SK-N-SH (cell line): Measurements from ENCODE around the gene OR52E4. TPM values are rescaled to one million over a fixed set of nuclear protein-coding genes. Genes with fewer than 3 reads are reported as not detected.

Experiments
- CTCF ChIA-PET: fragments of 300-600, 350-600 bp; formaldehyde crosslinking; extraction: SDS; loops from one replicate; lab custom pipeline; 2021; lab: Yijun Ruan, JAX
- POLR2A ChIA-PET: fragments of 350-600 bp; sonication (Branson Sonifier 250); formaldehyde crosslinking; extraction: SDS; loops from one replicate; lab custom pipeline; 2020; ENCODE audit warnings: antibody characterized with exemption, inconsistent platforms; lab: Yijun Ruan, JAX
- DNase-seq: peaks from one replicate; pipeline ENCODE4 v3.0.0; 2012
- H2AFZ ChIP-seq: fragments of 200-600 bp; sonication (generic); 2 replicates; pipeline ENCODE4 v1.8.1; 2016; ENCODE audit warnings: antibody characterized with exemption, mild to moderate bottlenecking, low read depth
- H3F3A ChIP-seq: fragments of 200-600 bp; sonication (generic); replicated peaks from 2 replicates; pipeline ENCODE3; 2016; ENCODE audit warnings: antibody characterized with exemption, mild to moderate bottlenecking; ENCODE audit not compliant: insufficient read depth
- H3K27ac ChIP-seq, 2 experiments: fragments of 200-500 bp in 1 of 2; fragments of 200-600 bp in 1 of 2; sonication (Bioruptor generic) in 1 of 2; sonication (generic), shearing (Covaris generic) in 1 of 2; 2 replicates each; pipeline versions ENCODE4 v1.5.1 to v1.6.1; 2014 to 2016; ENCODE audit warnings: low read depth in 2 of 2, inconsistent platforms in 1 of 2, low read length in 1 of 2, mild to moderate bottlenecking in 1 of 2, mixed read lengths in 1 of 2
- H3K27me3 ChIP-seq: fragments of 200-600 bp; sonication (generic), shearing (Covaris generic); 2 replicates; pipeline ENCODE4 v1.6.1; 2016; ENCODE audit warnings: mixed run types; ENCODE audit not compliant: insufficient read depth
- H3K36me3 ChIP-seq, 2 experiments: fragments of 200-500 bp in 1 of 2; fragments of 200-600 bp in 1 of 2; sonication (Bioruptor generic) in 1 of 2; sonication (generic) in 1 of 2; replicated peaks in 1 of 2; 2 replicates each; pipeline versions ENCODE3 to v1.5.1; 2014 to 2016; ENCODE audit warnings: low read length in 1 of 2, mild to moderate bottlenecking in 1 of 2; ENCODE audit not compliant: insufficient read depth in 2 of 2, control insufficient read depth in 1 of 2
- H3K4me1 ChIP-seq, 2 experiments: fragments of 200-500 bp in 1 of 2; fragments of 200-600 bp in 1 of 2; sonication (Bioruptor generic) in 1 of 2; sonication (generic), shearing (Covaris generic) in 1 of 2; 2 replicates each; pipeline versions ENCODE4 v1.5.1 to v1.6.1; 2014 to 2016; ENCODE audit warnings: low read depth in 1 of 2, low read length in 1 of 2, mixed run types in 1 of 2; ENCODE audit not compliant: insufficient read depth in 2 of 2, control insufficient read depth in 1 of 2
- H3K4me2 ChIP-seq: fragments of 200-600 bp; sonication (generic), shearing (Covaris generic); 2 replicates; pipeline ENCODE4 v1.6.1; 2017; ENCODE audit warnings: mixed run types
- H3K4me3 ChIP-seq, 2 experiments: fragments of 200-500 bp in 1 of 2; fragments of 200-600 bp in 1 of 2; sonication (Bioruptor generic) in 1 of 2; sonication (generic), shearing (Covaris generic) in 1 of 2; 2 replicates each; pipeline versions ENCODE4 v1.5.1 to v1.8.1; 2014 to 2016; ENCODE audit warnings: low read depth in 2 of 2, inconsistent platforms in 1 of 2, low read length in 1 of 2, mild to moderate bottlenecking in 1 of 2, mixed read lengths in 1 of 2, moderate library complexity in 1 of 2
- H3K79me2 ChIP-seq: fragments of 200-600 bp; sonication (generic); 2 replicates; pipeline ENCODE4 v1.8.1; 2017; ENCODE audit warnings: mild to moderate bottlenecking; ENCODE audit not compliant: insufficient read depth
- H3K9ac ChIP-seq: fragments of 200-600 bp; sonication (generic); 2 replicates; pipeline ENCODE4 v1.6.1; 2017; ENCODE audit warnings: mixed run types
- H3K9me2 ChIP-seq: fragments of 200-600 bp; sonication (generic); 2 replicates; pipeline ENCODE4 v1.6.1; 2017; ENCODE audit warnings: mixed run types
- H3K9me3 ChIP-seq: fragments of 200-600 bp; sonication (generic); 2 replicates; pipeline ENCODE4 v1.6.1; 2017; ENCODE audit warnings: mixed run types, mild to moderate bottlenecking, moderate library complexity
- H4K20me1 ChIP-seq: fragments of 200-600 bp; sonication (generic); 2 replicates; pipeline ENCODE4 v1.6.1; 2017; ENCODE audit warnings: mild to moderate bottlenecking, mixed run types; ENCODE audit not compliant: insufficient read depth
- CHD2 ChIP-seq: fragments of 150-350 bp; IDR thresholded peaks from 2 replicates; pipeline ENCODE4 v1.6.1; 2018; ENCODE audit warnings: low read length; ENCODE audit not compliant: partially characterized antibody
- EP300 ChIP-seq, 2 experiments: IDR thresholded peaks; 2 replicates each; pipeline versions ENCODE4 v1.4.0 to v1.6.1; 2012; ENCODE audit warnings: borderline replicate concordance in 1 of 2, low read depth in 1 of 2, low read length in 1 of 2
- EZH2phosphoT487 ChIP-seq: fragments of 200-600 bp; sonication (generic); IDR thresholded peaks from 2 replicates; pipeline ENCODE4 v1.6.1; 2017; ENCODE audit warnings: low read depth, mixed run types, mild to moderate bottlenecking, antibody characterized with exemption, moderate library complexity, borderline replicate concordance
- FOSL2 ChIP-seq: IDR thresholded peaks from 2 replicates; pipeline ENCODE4 v1.4.0; 2012; ENCODE audit warnings: low read depth, mild to moderate bottlenecking, moderate library complexity, borderline replicate concordance
- FOXJ3 ChIP-seq: sonication (generic); formaldehyde crosslinking; IDR thresholded peaks from 2 replicates; pipeline ENCODE4 v1.5.1; 2020; ENCODE audit warnings: mild to moderate bottlenecking, missing genetic modification reagents
- JUND ChIP-seq: IDR thresholded peaks from 2 replicates; pipeline ENCODE4 v1.4.0; 2012
- NFIC ChIP-seq: IDR thresholded peaks from 2 replicates; pipeline ENCODE4 v1.4.0; 2012; ENCODE audit warnings: borderline replicate concordance
- REST ChIP-seq: IDR thresholded peaks from 2 replicates; pipeline ENCODE4 v1.6.1; 2012; ENCODE audit warnings: mild to moderate bottlenecking, low read depth, low read length, moderate library complexity
- TAF1 ChIP-seq: IDR thresholded peaks from 2 replicates; pipeline ENCODE4 v1.6.1; 2012; ENCODE audit warnings: low read depth, mild to moderate bottlenecking, low read length, moderate library complexity, borderline replicate concordance
- TEAD4 ChIP-seq: IDR thresholded peaks from 2 replicates; pipeline ENCODE4 v1.4.0; 2012; ENCODE audit warnings: mild to moderate bottlenecking, borderline replicate concordance; ENCODE audit not compliant: insufficient read depth
- USF2 ChIP-seq: fragments of 150-350 bp; IDR thresholded peaks from 2 replicates; pipeline ENCODE4 v1.6.1; 2017; ENCODE audit warnings: antibody characterized with exemption, low read length, low read depth, borderline replicate concordance
- YY1 ChIP-seq: IDR thresholded peaks from 2 replicates; pipeline ENCODE4 v1.4.0; 2012; ENCODE audit warnings: low read depth, mild to moderate bottlenecking
- ZBTB33 ChIP-seq: IDR thresholded peaks from 2 replicates; pipeline ENCODE4 v1.4.0; 2012; ENCODE audit warnings: low read depth, borderline replicate concordance
- WGBS: methylation state at CpG from one replicate; pipeline ENCODE4 v1.1.6; 2017; ENCODE audit warnings: low lambda C conversion rate; 5-methylcytosine and 5-hydroxymethylcytosine counted together
- polyA plus RNA-seq, 3 experiments: library from polyadenylated mRNA; depleted of rRNA; stranded (reverse); fragments of >200 nt; gene quantifications; 2 replicates each; pipeline ENCODE4 v1.2.3, GENCODE V29; 2012

Gene OR52E4
- polyA plus RNA-seq, 1 of the 3 experiments (the other 2 are of a cell fraction), result not detected

- H3K9me2 ChIP-seq, result no peaks in the 10 kb centered on the region
- TF ChIP-seq FOSL2 (no peak), EP300 (IDR thresholded peaks at IDR 0.05; ENCODE audit: borderline replicate concordance in 1 of 2, low read depth in 1 of 2, low read length in 1 of 2) (no peak), USF2 (no peak), EZH2phosphoT487 (no peak), TEAD4 (no peak), JUND (no peak), ZBTB33 (no peak), FOXJ3 (CRISPR knock-in tag) (no peak), YY1 (no peak), CHD2 (no peak), NFIC (no peak), REST (no peak), TAF1 (no peak)
- 6% methylated on average over 2 of the region's 2 CpGs for WGBS
- H3K4me2 ChIP-seq, result no peak overlapping the region
- POLR2A ChIA-PET, result no interaction called here
- no peaks in the 10 kb centered on the region for H4K20me1 ChIP-seq
- no peak overlapping the region for H2AFZ ChIP-seq
- no peak overlapping the region for H3K9ac ChIP-seq
- no peak overlapping the region for H3K4me3 ChIP-seq
- H3F3A ChIP-seq, result no peaks in the 10 kb centered on the region
- no peaks in the 10 kb centered on the region for H3K4me1 ChIP-seq
- H3K79me2 ChIP-seq, result no peaks in the 10 kb centered on the region
- no peaks in the 10 kb centered on the region for H3K27me3 ChIP-seq
- H3K36me3 ChIP-seq, result no peaks in the 10 kb centered on the region
- no peaks in the 10 kb centered on the region for H3K9me3 ChIP-seq
- CTCF ChIA-PET, result no interaction called here
- no peak for DNase-seq
- H3K27ac ChIP-seq, result no peak overlapping the region
Measured at GRCh38 chr11:5922749-5923426, 42.5 kb downstream of the OR52E4 start.
